ENCODE measurements around the gene CCDC81. TPM values are rescaled to one million over a fixed set of nuclear protein-coding genes. Genes with fewer than 3 reads are reported as not detected.
"Not testable (repeated sequence)": the region's sequence is repeated elsewhere in the genome, so short reads cannot be mapped to it uniquely, and the experiment has no call there.

Gene CCDC81
- total RNA-seq, 1 experiment from 2014 or later = 0.11 TPM

GRCh38 chr11:86427441-86427840, 52.8 kb downstream of the CCDC81 start:
- H3K4me3 ChIP-seq (ENCODE audit: low read length) = no peak overlapping the region
- TF ChIP-seq CTCF (conservative IDR thresholded peaks at IDR 0.05; ENCODE audit: low read depth, low read length) (no peak), EZH2phosphoT487 (IDR thresholded peaks at IDR 0.05; ENCODE audit: borderline replicate concordance, low read length) (no peak), EZH2 (IDR thresholded peaks at IDR 0.05; ENCODE audit: low read length, unreplicated experiment) (no peak)
- no peaks in the 10 kb centered on the region for H3K9me3 ChIP-seq (ENCODE audit: low read length)
- ATAC-seq (no peak), DNase-seq (no peak)
- H3K4me1 ChIP-seq (ENCODE audit: insufficient read depth, low read length) = no peaks in the 10 kb centered on the region
- H3K36me3 ChIP-seq (ENCODE audit: low read depth, low read length) = no peaks in the 10 kb centered on the region
- intact Hi-C loops (cut with micrococcal nuclease) = no loop called here
- no peaks in the 10 kb centered on the region for H3K79me2 ChIP-seq (ENCODE audit: low read length)
- H3K4me2 ChIP-seq (ENCODE audit: low read length) = no peak overlapping the region
- H2AFZ ChIP-seq (ENCODE audit: low read length) = no peak overlapping the region
- no peaks in the 10 kb centered on the region for H3F3A ChIP-seq (ENCODE audit: low read length, unreplicated experiment)
- no peaks in the 10 kb centered on the region for H4K20me1 ChIP-seq (ENCODE audit: low read length)
- POLR2A ChIA-PET (ENCODE audit: unreplicated experiment) = interaction anchor here (0.8 kb wide), 1 partner anchor 536 kb away, joined by 10 read pairs; no protein-coding TSS in a partner anchor
- no peaks in the 10 kb centered on the region for H3K9me2 ChIP-seq (replicated peaks; ENCODE audit: low read length)
- H3K27ac ChIP-seq (ENCODE audit: low read length) = no peak overlapping the region
- CTCF ChIA-PET = no interaction called here
- H3K27me3 ChIP-seq (ENCODE audit: low read length) = no peaks in the 10 kb centered on the region
- no peak overlapping the region for H3K9ac ChIP-seq (ENCODE audit: low read length)
- no TSS peak for BruUV-seq (replicated peaks)

GRCh38 chr11:86431258-86431657, 56.6 kb downstream of the CCDC81 start:
- ChIA-PET CTCF (no interaction called here), POLR2A (ENCODE audit: unreplicated experiment) (no interaction called here)
- DNase-seq (no peak), ATAC-seq (no peak)
- Histone ChIP-seq H3K36me3 (ENCODE audit: low read depth, low read length) (no peaks in the 10 kb centered on the region), H3K27ac (ENCODE audit: low read length) (no peak overlapping the region), H3K4me2 (ENCODE audit: low read length) (no peak overlapping the region), H3K4me1 (ENCODE audit: insufficient read depth, low read length) (no peaks in the 10 kb centered on the region), H3K27me3 (ENCODE audit: low read length) (no peaks in the 10 kb centered on the region), H3K9me3 (ENCODE audit: low read length) (no peaks in the 10 kb centered on the region), H3K9me2 (replicated peaks; ENCODE audit: low read length) (no peaks in the 10 kb centered on the region), H3F3A (ENCODE audit: low read length, unreplicated experiment) (no peaks in the 10 kb centered on the region), H3K4me3 (ENCODE audit: low read length) (no peak overlapping the region), H3K9ac (ENCODE audit: low read length) (no peak overlapping the region), H2AFZ (ENCODE audit: low read length) (no peak overlapping the region), H4K20me1 (ENCODE audit: low read length) (no peaks in the 10 kb centered on the region), H3K79me2 (ENCODE audit: low read length) (no peaks in the 10 kb centered on the region)
- intact Hi-C loops (cut with micrococcal nuclease) = no loop called here
- TF ChIP-seq CTCF (conservative IDR thresholded peaks at IDR 0.05; ENCODE audit: low read depth, low read length) (no peak), EZH2 (IDR thresholded peaks at IDR 0.05; ENCODE audit: low read length, unreplicated experiment) (no peak), EZH2phosphoT487 (IDR thresholded peaks at IDR 0.05; ENCODE audit: borderline replicate concordance, low read length) (no peak)
- BruUV-seq (replicated peaks) = no TSS peak

- POLR2A ChIA-PET (ENCODE audit: unreplicated experiment); H3K9me2 ChIP-seq (replicated peaks; ENCODE audit: low read length); H4K20me1 ChIP-seq (ENCODE audit: low read length); H3K4me1 ChIP-seq (ENCODE audit: insufficient read depth, low read length); H3K79me2 ChIP-seq (ENCODE audit: low read length); H2AFZ ChIP-seq (ENCODE audit: low read length); DNase-seq; ATAC-seq; H3K4me3 ChIP-seq (ENCODE audit: low read length); intact Hi-C loops (cut with micrococcal nuclease); H3K27me3 ChIP-seq (ENCODE audit: low read length); BruUV-seq (replicated peaks); H3K27ac ChIP-seq (ENCODE audit: low read length); H3K9ac ChIP-seq (ENCODE audit: low read length); H3K9me3 ChIP-seq (ENCODE audit: low read length); H3K36me3 ChIP-seq (ENCODE audit: low read depth, low read length); H3F3A ChIP-seq (ENCODE audit: low read length, unreplicated experiment); CTCF ChIA-PET; H3K4me2 ChIP-seq (ENCODE audit: low read length): not testable (repeated sequence)
These were observed 58.8 kb downstream of the CCDC81 start for GRCh38 chr11:86433361-86434095.
